ENCODE data around the gene IER3.
"Not testable (repeated sequence)": the region's sequence is repeated elsewhere in the genome, so short reads cannot be mapped to it uniquely, and the experiment has no call there.

Gene IER3

GRCh38 chr6:30747300-30747687 lies 2.9 kb upstream of the IER3 start:
- DNase-seq: no peak

- no peak for DNase-seq
Observed at GRCh38 chr6:30743099-30744053, 971 bp downstream of the IER3 start.

GRCh38 chr6:30742316-30743098 lies 1.8 kb downstream of the IER3 start, which contains the start of gene FLOT1:
Gene FLOT1 (minus strand): TSS chr6:30742687. CDS start chr6:30742189, 498 bp downstream.
- DNase-seq: peak; percentile 82

GRCh38 chr6:30741789-30742315 lies 2.5 kb downstream of the IER3 start:
- DNase-seq: no peak

DNA sequence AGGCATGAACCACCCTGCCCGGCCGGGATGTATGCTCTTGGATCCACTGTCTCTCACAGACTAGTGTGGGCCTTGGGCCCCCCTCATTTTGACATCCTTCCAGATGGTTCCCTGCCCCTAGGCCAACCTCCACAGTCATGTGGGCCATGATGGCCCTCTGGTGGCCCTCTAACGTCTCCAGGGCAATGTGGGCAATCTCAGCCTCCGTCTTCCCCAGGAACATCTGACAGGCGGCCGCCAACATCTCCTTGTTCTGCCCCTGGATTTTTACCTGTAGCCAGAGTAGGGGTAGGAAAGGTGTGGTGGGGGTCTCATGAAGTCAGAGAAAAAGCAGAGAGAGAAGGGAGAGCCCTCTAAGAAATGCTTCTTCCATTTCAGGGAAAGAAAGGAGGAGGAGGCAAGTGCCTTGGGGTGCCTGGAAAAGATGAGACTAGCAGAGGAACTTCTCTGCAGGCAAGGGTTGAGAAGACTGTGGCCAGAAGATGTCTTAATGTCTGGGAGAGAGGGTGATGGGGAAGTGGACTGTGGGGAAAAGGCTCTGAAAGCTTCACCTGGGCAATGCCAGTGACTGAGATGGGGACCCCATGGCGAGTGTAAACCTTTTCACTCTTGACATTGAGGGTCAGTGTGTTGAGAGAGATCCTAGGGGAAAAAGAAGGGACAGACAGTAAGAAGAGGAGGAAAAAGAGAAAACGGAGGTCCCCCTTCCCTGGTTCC lies 3.1 kb downstream of the IER3 start:
- no peak for DNase-seq

DNA sequence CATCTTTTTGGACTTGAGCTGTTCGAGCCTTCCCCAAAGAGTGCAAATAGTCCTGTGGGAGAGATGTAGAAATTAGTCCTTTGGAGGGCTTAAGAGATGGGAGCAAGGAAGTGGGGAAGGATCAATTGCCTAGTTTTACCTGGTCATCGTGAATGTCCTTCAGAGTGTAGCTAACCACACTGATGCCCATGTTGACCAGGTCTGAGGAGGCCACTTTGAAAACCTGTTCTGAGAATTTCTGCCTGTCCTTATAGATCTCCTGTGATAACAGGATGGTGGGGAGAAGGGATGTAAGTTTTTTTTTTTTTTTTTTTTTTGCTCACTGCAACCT lies 3.8 kb downstream of the IER3 start:
- no peak for DNase-seq

GRCh38 chr6:30738532-30738931 lies 5.8 kb downstream of the IER3 start:
- DNase-seq: no peak

- DNase-seq: no peak
Observed at GRCh38 chr6:30735668-30736314, 8.6 kb downstream of the IER3 start.

GRCh38 chr6:30732237-30732943 lies 12.0 kb downstream of the IER3 start:
- no peak for DNase-seq

DNA sequence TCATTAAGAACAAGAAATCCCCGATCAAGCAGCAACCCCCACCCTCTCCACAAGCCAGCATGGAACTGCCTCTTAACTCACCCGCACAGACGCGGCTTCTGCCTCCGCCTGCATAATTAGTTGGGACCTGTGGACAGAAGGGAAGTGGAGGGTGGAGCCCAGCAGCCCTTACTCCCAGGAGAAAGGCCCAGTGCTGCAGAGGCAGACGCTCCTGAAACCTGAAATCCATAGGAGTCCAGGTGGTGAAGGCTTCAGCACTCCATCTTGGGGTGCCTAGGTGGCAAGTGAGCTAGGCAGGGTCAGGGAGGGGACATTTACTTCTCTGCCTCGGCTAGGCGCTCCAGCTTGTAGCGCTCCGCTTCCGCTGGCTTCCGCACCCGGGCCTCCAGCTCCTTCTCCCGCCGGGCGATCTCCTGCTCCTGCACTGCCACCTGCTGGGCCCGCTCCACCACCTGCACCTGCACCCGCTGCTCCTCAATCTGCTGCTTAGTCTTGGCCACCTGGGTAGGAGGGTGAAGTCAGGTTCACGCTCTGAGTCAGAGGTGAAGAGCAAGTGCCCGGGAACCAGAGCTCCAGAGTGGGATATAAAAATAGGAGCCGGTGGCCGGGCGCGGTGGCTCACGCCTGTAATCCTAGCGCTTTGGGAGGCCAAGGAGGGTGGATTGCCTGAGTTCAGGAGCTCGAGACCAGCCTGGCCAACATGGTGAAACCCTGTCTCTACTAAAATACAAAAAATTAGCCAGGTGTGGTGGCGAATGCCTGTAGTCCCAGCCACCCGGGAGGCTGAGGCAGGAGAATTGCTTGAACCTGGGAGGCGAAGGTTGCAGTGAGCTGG lies 13.5 kb downstream of the IER3 start:
- peak; percentile 80 for DNase-seq

- no peak for DNase-seq
Observed at GRCh38 chr6:30727920-30728553, 16.3 kb downstream of the IER3 start.

DNA sequence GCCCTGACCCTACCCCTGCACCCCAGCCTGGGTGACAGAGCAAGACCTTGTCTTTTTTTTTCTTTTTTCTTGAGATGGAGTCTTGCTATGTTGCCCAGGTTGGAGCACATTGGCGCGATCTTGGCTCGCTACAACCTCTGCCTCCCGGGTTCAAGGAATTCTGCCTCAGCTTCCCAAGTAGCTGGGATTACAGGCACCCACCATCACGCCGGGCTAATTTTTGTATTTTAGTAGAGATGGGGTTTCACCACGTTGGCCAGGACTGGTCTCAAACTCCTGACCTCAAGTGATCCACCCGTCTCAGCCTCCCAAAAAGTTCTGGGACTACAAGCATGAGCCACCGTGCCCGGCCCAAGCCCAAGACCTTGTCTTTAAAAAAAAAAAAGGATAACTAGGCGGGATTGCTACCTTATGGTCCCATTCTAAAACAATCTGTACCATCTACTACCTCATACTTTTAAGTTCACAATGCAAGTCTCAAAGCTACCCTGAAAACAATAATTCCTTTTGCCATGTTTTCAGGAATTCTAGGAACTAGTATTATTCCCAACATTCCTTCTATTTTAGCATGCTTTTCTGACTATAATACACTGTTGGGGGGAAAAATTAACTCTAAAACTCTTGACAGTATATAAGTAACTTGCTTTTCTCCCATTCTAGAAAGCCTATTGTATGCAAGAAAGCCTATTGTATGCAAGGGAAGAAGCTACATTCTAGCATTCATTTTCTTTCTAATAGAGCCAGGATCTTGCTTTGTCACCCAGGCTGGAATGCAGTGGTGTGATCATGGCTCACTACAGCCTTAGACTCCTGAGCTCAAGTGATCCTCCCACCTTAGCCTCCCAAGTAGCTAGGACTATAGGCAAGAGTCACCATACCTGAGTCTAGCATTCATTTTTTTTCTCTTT lies 17.6 kb downstream of the IER3 start:
- no peak for DNase-seq

- DNase-seq: no peak
Observed at GRCh38 chr6:30725713-30726505, 18.4 kb downstream of the IER3 start.

DNA sequence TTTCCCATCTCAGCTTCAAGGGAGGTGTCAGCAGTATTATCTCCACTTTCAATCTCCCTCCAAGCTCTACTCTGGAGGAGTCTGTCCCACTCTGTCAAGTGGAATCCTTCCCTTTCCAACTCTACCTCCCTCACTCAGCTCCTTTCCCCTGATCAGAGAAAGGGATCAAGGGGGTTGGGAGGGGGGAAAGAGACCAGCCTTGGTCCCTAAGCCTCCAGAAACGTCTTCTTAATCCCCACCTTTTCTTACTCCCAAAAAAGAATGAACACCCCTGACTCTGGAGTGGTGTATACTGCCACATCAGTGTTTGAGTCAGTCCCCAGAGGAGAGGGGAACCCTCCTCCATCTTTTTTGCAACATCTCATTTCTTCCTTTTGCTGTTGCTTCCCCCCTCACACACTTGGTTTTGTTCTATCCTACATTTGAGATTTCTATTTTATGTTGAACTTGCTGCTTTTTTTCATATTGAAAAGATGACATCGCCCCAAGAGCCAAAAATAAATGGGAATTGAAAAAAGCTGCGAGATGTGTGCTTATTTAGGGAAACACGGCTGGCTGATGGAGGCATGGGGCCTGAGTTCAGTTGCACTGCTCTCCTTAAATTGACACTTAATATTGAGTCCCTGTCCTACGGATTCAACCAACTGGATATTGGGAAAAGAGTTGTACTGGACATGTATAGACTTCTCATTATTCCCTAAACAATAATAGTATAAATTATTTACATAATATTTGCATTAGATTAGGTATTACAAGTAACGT lies 19.3 kb downstream of the IER3 start:
- no peak for DNase-seq

DNA sequence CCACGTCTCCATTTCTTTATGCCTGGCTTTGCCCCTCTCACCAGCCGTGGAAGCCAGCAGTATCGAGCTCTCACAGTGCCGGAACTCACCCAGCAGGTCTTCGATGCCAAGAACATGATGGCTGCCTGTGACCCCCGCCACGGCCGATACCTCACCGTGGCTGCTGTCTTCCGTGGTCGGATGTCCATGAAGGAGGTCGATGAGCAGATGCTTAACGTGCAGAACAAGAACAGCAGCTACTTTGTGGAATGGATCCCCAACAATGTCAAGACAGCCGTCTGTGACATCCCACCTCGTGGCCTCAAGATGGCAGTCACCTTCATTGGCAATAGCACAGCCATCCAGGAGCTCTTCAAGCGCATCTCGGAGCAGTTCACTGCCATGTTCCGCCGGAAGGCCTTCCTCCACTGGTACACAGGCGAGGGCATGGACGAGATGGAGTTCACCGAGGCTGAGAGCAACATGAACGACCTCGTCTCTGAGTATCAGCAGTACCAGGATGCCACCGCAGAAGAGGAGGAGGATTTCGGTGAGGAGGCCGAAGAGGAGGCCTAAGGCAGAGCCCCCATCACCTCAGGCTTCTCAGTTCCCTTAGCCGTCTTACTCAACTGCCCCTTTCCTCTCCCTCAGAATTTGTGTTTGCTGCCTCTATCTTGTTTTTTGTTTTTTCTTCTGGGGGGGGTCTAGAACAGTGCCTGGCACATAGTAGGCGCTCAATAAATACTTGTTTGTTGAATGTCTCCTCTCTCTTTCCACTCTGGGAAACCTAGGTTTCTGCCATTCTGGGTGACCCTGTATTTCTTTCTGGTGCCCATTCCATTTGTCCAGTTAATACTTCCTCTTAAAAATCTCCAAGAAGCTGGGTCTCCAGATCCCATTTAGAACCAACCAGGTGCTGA lies 20.3 kb downstream of the IER3 start:
- DNase-seq: not testable (repeated sequence)

GRCh38 chr6:30723159-30723842 lies 21.0 kb downstream of the IER3 start:
- DNase-seq: not testable (repeated sequence)

Data from activated effector memory CD4-positive, alpha-beta T cell treated with Interleukin-2 at 50 U/mL for 16 hours (primary cell).